ENCODE measurements around the gene DALRD3.

The DALRD3 gene

GRCh38 chr3:49005998-49006397 is 12.4 kb downstream of the DALRD3 start:
- no peak for DNase-seq (ENCODE audit: low read depth in 3 of 3)

- no peak for DNase-seq (ENCODE audit: low read depth in 3 of 3)
These were observed 13.1 kb downstream of the DALRD3 start for GRCh38 chr3:49005303-49005680.

GRCh38 chr3:49004352-49005302 is 13.8 kb downstream of the DALRD3 start:
- no peak for DNase-seq (ENCODE audit: low read depth in 3 of 3)

- DNase-seq (ENCODE audit: low read depth in 3 of 3): no peak
These were observed 17.2 kb downstream of the DALRD3 start for GRCh38 chr3:49001155-49001554.

GRCh38 chr3:48999085-48999858 is 19.1 kb downstream of the DALRD3 start:
- DNase-seq (ENCODE audit: low read depth in 3 of 3): no peak

- no peak for DNase-seq (ENCODE audit: low read depth in 3 of 3)
These were observed 20.4 kb downstream of the DALRD3 start for GRCh38 chr3:48997714-48998637.

GRCh38 chr3:48997102-48997635 is 21.2 kb downstream of the DALRD3 start:
- DNase-seq (ENCODE audit: low read depth in 3 of 3): no peak

GRCh38 chr3:48996640-48997039 is 21.7 kb downstream of the DALRD3 start:
- DNase-seq (ENCODE audit: low read depth in 3 of 3): no peak

GRCh38 chr3:48993834-48994233 is 24.5 kb downstream of the DALRD3 start:
- no peak for DNase-seq (ENCODE audit: low read depth in 3 of 3)

- DNase-seq (ENCODE audit: low read depth in 3 of 3): no peak
These were observed 26.4 kb downstream of the DALRD3 start for GRCh38 chr3:48991851-48992545.

GRCh38 chr3:48990636-48991469 is 27.5 kb downstream of the DALRD3 start:
- peak in 1 of 3 donors; percentile 37 for DNase-seq (ENCODE audit: low read depth in 3 of 3)

- peak; percentile 57 to 74 (median 67) for DNase-seq (ENCODE audit: low read depth in 3 of 3)
These were observed 28.4 kb downstream of the DALRD3 start, which contains the start of gene P4HTM for GRCh38 chr3:48989796-48990635. Gene P4HTM (plus strand): TSS chr3:48990241. CDS start chr3:48990257, 16 bp downstream.

GRCh38 chr3:48989126-48989795 is 29.1 kb downstream of the DALRD3 start:
- DNase-seq (ENCODE audit: low read depth in 3 of 3): no peak

- no peak for DNase-seq (ENCODE audit: low read depth in 3 of 3)
These were observed 32.5 kb downstream of the DALRD3 start for GRCh38 chr3:48985831-48986376.

- no peak for DNase-seq (ENCODE audit: low read depth in 3 of 3)
These were observed 33.7 kb downstream of the DALRD3 start for GRCh38 chr3:48984663-48985062.

GRCh38 chr3:48983096-48983495 is 35.3 kb downstream of the DALRD3 start:
- no peak for DNase-seq (ENCODE audit: low read depth in 3 of 3)

GRCh38 chr3:48982686-48983085 is 35.7 kb downstream of the DALRD3 start:
- no peak for DNase-seq (ENCODE audit: low read depth in 3 of 3)

- DNase-seq (ENCODE audit: low read depth in 3 of 3): no peak
These were observed 36.4 kb downstream of the DALRD3 start for GRCh38 chr3:48982016-48982415.

All from stimulated activated CD4-positive, alpha-beta T cell treated with anti-CD3 and anti-CD28 coated beads, TNF-alpha, amount 100 ng/mL, for 48 hours (primary cell).